A673 (cell line): ENCODE measurements around the gene ACVRL1. TPM values are rescaled to one million over a fixed set of nuclear protein-coding genes. Genes with fewer than 3 reads are reported as not detected.

Experiments used
- BruUV-seq: library from RNA; stranded (reverse); fragments of 400-500 nt; replicated peaks from 2 replicates; lab custom pipeline; 2021; lab: Mats Ljungman, UMichigan
- CTCF ChIA-PET: fragments of 300-600 bp; sonication (Branson Sonifier 250); formaldehyde crosslinking; loops from one replicate; lab custom pipeline; 2022; ENCODE audit warnings: antibody characterized with exemption; lab: Charles Lee
- POLR2A ChIA-PET: fragments of 300-600 bp; sonication (Branson Sonifier 250); formaldehyde crosslinking; loops from one replicate; lab custom pipeline; 2022; ENCODE audit warnings: antibody characterized with exemption; ENCODE audit not compliant: low non-redundant PET; lab: Charles Lee
- DNase-seq: peaks from one replicate; pipeline ENCODE4 v3.0.0-alpha.2; 2015; ENCODE audit warnings: low spot score
- H3K27ac ChIP-seq: fragments of 200-600 bp; sonication (generic); 2 replicates; pipeline ENCODE4 v1.5.1; 2016; ENCODE audit warnings: mixed run types, low read depth, mild to moderate bottlenecking, mixed read lengths, antibody characterized with exemption, low read length; ENCODE audit not compliant: poor library complexity, severe bottlenecking
- H3K27me3 ChIP-seq: fragments of 200-600 bp; sonication (generic); replicated peaks from 2 replicates; pipeline ENCODE4 v1.6.1; 2017; ENCODE audit warnings: mixed run types, low read depth, mild to moderate bottlenecking, mixed read lengths, antibody characterized with exemption, low read length; ENCODE audit not compliant: insufficient read depth, poor library complexity
- H3K36me3 ChIP-seq: fragments of 200-600 bp; sonication (generic); 2 replicates; pipeline ENCODE4 v1.6.1; 2016; ENCODE audit warnings: mixed run types, mild to moderate bottlenecking, mixed read lengths, antibody characterized with exemption, low read length; ENCODE audit not compliant: insufficient read depth, poor library complexity, severe bottlenecking
- H3K4me1 ChIP-seq: fragments of 200-600 bp; sonication (generic); 2 replicates; pipeline ENCODE4 v1.6.1; 2017; ENCODE audit warnings: mixed run types, mild to moderate bottlenecking, mixed read lengths, antibody characterized with exemption, low read length; ENCODE audit not compliant: insufficient read depth, poor library complexity, severe bottlenecking
- H3K4me3 ChIP-seq: fragments of 200-600 bp; sonication (generic); 2 replicates; pipeline ENCODE4 v1.5.1; 2016; ENCODE audit warnings: low read depth, mixed run types, mild to moderate bottlenecking, mixed read lengths, low read length; ENCODE audit not compliant: poor library complexity, severe bottlenecking
- H3K9me3 ChIP-seq: fragments of 200-600 bp; sonication (generic); 2 replicates; pipeline ENCODE4 v1.6.1; 2016; ENCODE audit warnings: mixed run types, low read depth, mild to moderate bottlenecking, mixed read lengths, antibody characterized with exemption, low read length; ENCODE audit not compliant: poor library complexity, severe bottlenecking
- EZH2 ChIP-seq: fragments of 200-600 bp; sonication (generic); IDR thresholded peaks from 2 replicates; pipeline ENCODE4 v1.6.1; 2017; ENCODE audit warnings: borderline replicate concordance, low read depth, mild to moderate bottlenecking, mixed read lengths, antibody characterized with exemption, low read length; ENCODE audit not compliant: poor library complexity, severe bottlenecking
- intact Hi-C: fragments of 100-400 bp; cut with micrococcal nuclease; formaldehyde crosslinking; loops from one replicate; pipeline ENCODE4 v1.10.0; 2022; ENCODE audit not compliant: unreplicated experiment
- total RNA-seq: library from RNA; stranded (reverse); gene quantifications from 2 replicates; pipeline ENCODE4 v1.2.3, GENCODE V29; 2021
- TF ChIP-seq, protein P1 (sequence below): fragments of 300-800, 200-600 bp; sonication (generic); conservative IDR thresholded peaks from 2 replicates; pipeline ENCODE4 v1.5.1; 2017; ENCODE audit warnings: low read depth, mild to moderate bottlenecking, antibody characterized with exemption, low read length, moderate library complexity, mixed read lengths

The ACVRL1 gene
- total RNA-seq, 1 experiment from 2014 or later: 0.17 TPM

DNA sequence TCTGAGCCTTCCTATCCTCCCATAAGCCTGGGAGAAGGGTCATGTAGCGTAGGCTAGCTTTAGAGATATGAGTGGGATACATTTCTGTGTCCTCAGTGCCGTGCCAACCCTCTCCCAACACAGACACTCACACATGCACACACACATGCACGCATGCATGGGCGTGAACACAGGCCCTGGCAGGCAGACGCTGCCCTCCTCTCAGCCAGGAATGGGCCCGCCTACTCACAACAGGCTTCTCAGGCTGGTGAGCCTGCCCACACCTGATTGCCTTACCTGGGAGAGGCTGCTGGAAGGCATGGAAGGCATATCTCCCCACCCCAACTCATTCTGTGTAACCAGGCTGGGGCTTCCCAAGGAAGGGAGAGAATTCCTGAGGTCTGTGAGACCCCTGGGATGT is 31.4 kb downstream of the ACVRL1 start:
- ChIA-PET CTCF (no interaction called here), POLR2A (no interaction called here)
- no peaks in the 10 kb centered on the region for H3K9me3 ChIP-seq
- intact Hi-C loops: no loop called here
- no peaks in the 10 kb centered on the region for H3K27me3 ChIP-seq
- no peak overlapping the region for H3K27ac ChIP-seq
- no TSS peak for BruUV-seq
- no peaks in the 10 kb centered on the region for H3K36me3 ChIP-seq
- H3K4me1 ChIP-seq: peaks cover 14% of the 10 kb centered on the region
- no peak for TF ChIP-seq EZH2
- TF ChIP-seq, protein P1, sequence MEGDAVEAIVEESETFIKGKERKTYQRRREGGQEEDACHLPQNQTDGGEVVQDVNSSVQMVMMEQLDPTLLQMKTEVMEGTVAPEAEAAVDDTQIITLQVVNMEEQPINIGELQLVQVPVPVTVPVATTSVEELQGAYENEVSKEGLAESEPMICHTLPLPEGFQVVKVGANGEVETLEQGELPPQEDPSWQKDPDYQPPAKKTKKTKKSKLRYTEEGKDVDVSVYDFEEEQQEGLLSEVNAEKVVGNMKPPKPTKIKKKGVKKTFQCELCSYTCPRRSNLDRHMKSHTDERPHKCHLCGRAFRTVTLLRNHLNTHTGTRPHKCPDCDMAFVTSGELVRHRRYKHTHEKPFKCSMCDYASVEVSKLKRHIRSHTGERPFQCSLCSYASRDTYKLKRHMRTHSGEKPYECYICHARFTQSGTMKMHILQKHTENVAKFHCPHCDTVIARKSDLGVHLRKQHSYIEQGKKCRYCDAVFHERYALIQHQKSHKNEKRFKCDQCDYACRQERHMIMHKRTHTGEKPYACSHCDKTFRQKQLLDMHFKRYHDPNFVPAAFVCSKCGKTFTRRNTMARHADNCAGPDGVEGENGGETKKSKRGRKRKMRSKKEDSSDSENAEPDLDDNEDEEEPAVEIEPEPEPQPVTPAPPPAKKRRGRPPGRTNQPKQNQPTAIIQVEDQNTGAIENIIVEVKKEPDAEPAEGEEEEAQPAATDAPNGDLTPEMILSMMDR: no peak
- H3K4me3 ChIP-seq: no peak overlapping the region
- DNase-seq: no peak

DNA sequence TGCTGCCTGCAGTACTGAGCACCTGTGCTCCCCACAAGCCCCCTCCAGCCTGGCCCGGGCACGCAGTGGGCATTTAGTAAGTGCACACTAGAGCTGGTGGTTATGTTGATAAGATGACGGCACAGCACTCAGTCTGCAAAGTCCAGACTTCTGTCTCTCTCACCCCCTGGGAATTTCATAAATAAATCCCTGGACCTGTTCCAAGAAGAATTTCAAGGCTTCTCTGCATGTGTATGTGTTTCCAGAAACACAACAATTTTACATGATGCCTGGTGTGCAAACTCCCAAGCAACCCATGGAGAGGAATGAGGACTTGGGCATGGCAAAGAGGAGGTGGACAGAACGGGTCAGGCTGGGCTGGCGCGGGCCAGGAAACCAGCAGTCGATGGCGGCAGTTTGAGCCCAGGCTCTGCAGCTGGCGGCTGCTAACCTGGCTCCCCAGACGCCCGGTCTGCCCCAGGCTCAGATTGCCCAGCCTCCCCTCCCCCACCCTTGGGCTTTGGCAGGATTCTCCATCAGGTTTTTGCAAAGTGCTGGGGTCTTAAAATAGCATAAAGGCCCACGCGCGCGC is 33.8 kb downstream of the ACVRL1 start:
- Histone ChIP-seq H3K27me3 (no peaks in the 10 kb centered on the region), H3K4me3 (peak overlapping the region; percentile 12), H3K27ac (no peak overlapping the region), H3K36me3 (no peaks in the 10 kb centered on the region), H3K9me3 (peaks cover 7% of the 10 kb centered on the region), H3K4me1 (peaks cover 14% of the 10 kb centered on the region)
- TF ChIP-seq EZH2: no peak
- TF ChIP-seq, protein P1: no peak
- intact Hi-C loops: no loop called here
- no TSS peak for BruUV-seq
- CTCF ChIA-PET: no interaction called here
- POLR2A ChIA-PET: no interaction called here
- DNase-seq: peak; percentile 82

DNA sequence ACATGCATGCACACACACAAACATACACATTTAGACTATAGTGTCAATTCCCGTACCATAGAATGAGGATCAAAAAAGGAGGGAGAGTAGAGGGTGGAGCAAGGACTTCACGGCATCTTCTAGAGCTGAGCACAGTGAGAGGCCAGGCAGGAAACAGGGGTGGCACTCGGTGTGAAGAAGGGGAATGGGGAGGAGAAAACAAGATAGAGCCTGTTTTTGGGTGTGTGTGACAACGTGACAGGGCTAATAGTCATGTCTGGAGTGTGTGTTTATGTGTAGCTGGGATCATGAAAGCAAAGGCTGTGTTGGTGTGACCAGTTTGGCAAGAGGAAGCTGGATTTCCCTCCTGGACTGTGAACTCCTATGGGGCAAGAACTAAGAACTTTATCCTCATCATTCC is 34.3 kb downstream of the ACVRL1 start:
- POLR2A ChIA-PET: no interaction called here
- TF ChIP-seq, protein P1: no peak
- no peak for TF ChIP-seq EZH2
- intact Hi-C loops: no loop called here
- DNase-seq: no peak
- Histone ChIP-seq H3K4me3 (peak overlapping the region; percentile 12), H3K27ac (no peak overlapping the region), H3K27me3 (no peaks in the 10 kb centered on the region), H3K9me3 (peaks cover 7% of the 10 kb centered on the region), H3K36me3 (no peaks in the 10 kb centered on the region), H3K4me1 (peaks cover 14% of the 10 kb centered on the region)
- BruUV-seq: no TSS peak
- CTCF ChIA-PET: no interaction called here
